ENCODE results near the gene IGF1R.
"Not testable (repeated sequence)": the region's sequence is repeated elsewhere in the genome, so short reads cannot be mapped to it uniquely, and the experiment has no call there.

IGF1R gene

GRCh38 chr15:98994892-98995291, 346.6 kb downstream of the IGF1R start:
- no peak for TF ChIP-seq POLR2A (IDR thresholded peaks at IDR 0.05; ENCODE audit: low read length)
- TF ChIP-seq GATA1 (IDR thresholded peaks at IDR 0.05; ENCODE audit: low read depth, low read length) = no peak
- DNase-seq = no peak

- DNase-seq = no peak
- TF ChIP-seq GATA1 (IDR thresholded peaks at IDR 0.05; ENCODE audit: low read depth, low read length) = no peak
- no peak for TF ChIP-seq POLR2A (IDR thresholded peaks at IDR 0.05; ENCODE audit: low read length)
These were observed 347.8 kb downstream of the IGF1R start for GRCh38 chr15:98996169-98996568.

GRCh38 chr15:98996624-98997023, 348.3 kb downstream of the IGF1R start:
- DNase-seq = no peak
- TF ChIP-seq GATA1 (IDR thresholded peaks at IDR 0.05; ENCODE audit: low read depth, low read length) = no peak
- TF ChIP-seq POLR2A (IDR thresholded peaks at IDR 0.05; ENCODE audit: low read length) = no peak

GRCh38 chr15:98997312-98997711, 349.0 kb downstream of the IGF1R start:
- DNase-seq = no peak
- no peak for TF ChIP-seq POLR2A (IDR thresholded peaks at IDR 0.05; ENCODE audit: low read length)
- TF ChIP-seq GATA1 (IDR thresholded peaks at IDR 0.05; ENCODE audit: low read depth, low read length) = no peak

- no peak for TF ChIP-seq GATA1 (IDR thresholded peaks at IDR 0.05; ENCODE audit: low read depth, low read length)
- no peak for TF ChIP-seq POLR2A (IDR thresholded peaks at IDR 0.05; ENCODE audit: low read length)
- no peak for DNase-seq
These were observed 349.4 kb downstream of the IGF1R start for GRCh38 chr15:98997755-98998154.

GRCh38 chr15:98998279-98998678, 349.9 kb downstream of the IGF1R start:
- DNase-seq = no peak
- TF ChIP-seq POLR2A (IDR thresholded peaks at IDR 0.05; ENCODE audit: low read length) (no peak), GATA1 (IDR thresholded peaks at IDR 0.05; ENCODE audit: low read depth, low read length) (no peak)

- DNase-seq = no peak
- TF ChIP-seq GATA1 (IDR thresholded peaks at IDR 0.05; ENCODE audit: low read depth, low read length) = no peak
- TF ChIP-seq POLR2A (IDR thresholded peaks at IDR 0.05; ENCODE audit: low read length) = no peak
These were observed 350.9 kb downstream of the IGF1R start for GRCh38 chr15:98999233-98999632.

- no peak for TF ChIP-seq GATA1 (IDR thresholded peaks at IDR 0.05; ENCODE audit: low read depth, low read length)
- no peak for DNase-seq
These were observed 353.9 kb downstream of the IGF1R start for GRCh38 chr15:99002226-99002625.

- DNase-seq = not testable (repeated sequence)
These were observed 355.0 kb downstream of the IGF1R start for GRCh38 chr15:99003317-99003716.

- DNase-seq = not testable (repeated sequence)
These were observed 356.9 kb downstream of the IGF1R start for GRCh38 chr15:99004998-99005974.

GRCh38 chr15:99006146-99006545, 357.8 kb downstream of the IGF1R start:
- TF ChIP-seq POLR2A (IDR thresholded peaks at IDR 0.05; ENCODE audit: low read length) (no peak), GATA1 (IDR thresholded peaks at IDR 0.05; ENCODE audit: low read depth, low read length) (no peak)
- DNase-seq = no peak

- DNase-seq = no peak
- TF ChIP-seq POLR2A (IDR thresholded peaks at IDR 0.05; ENCODE audit: low read length) (no peak), GATA1 (IDR thresholded peaks at IDR 0.05; ENCODE audit: low read depth, low read length) (no peak)
These were observed 358.7 kb downstream of the IGF1R start for GRCh38 chr15:99006904-99007495.

GRCh38 chr15:99009741-99010330, 361.5 kb downstream of the IGF1R start:
- TF ChIP-seq POLR2A (IDR thresholded peaks at IDR 0.05; ENCODE audit: low read length) (no peak), GATA1 (IDR thresholded peaks at IDR 0.05; ENCODE audit: low read depth, low read length) (no peak)
- no peak for DNase-seq

GRCh38 chr15:99010768-99011167, 362.4 kb downstream of the IGF1R start:
- no peak for DNase-seq
- TF ChIP-seq GATA1 (IDR thresholded peaks at IDR 0.05; ENCODE audit: low read depth, low read length) (no peak), POLR2A (IDR thresholded peaks at IDR 0.05; ENCODE audit: low read length) (no peak)
